H1 (cell line): ENCODE measurements around the gene TMEM163. TPM values are rescaled to one million over a fixed set of nuclear protein-coding genes. Genes with fewer than 3 reads are reported as not detected.

Experiments used
- BCL11A ChIP-seq, 2 experiments: IDR thresholded peaks; one replicate each; pipeline ENCODE4 v1.6.1; 2011; ENCODE audit warnings: low read depth in 2 of 2, low read length in 2 of 2, mild to moderate bottlenecking in 2 of 2
- CHD7 ChIP-seq: fragments of 300-600 bp; sonication (generic); IDR thresholded peaks from 2 replicates; pipeline ENCODE4 v1.7.1; 2012; ENCODE audit warnings: low read length, moderate library complexity, mild to moderate bottlenecking, inconsistent platforms; ENCODE audit not compliant: insufficient replicate concordance
- EZH2 ChIP-seq: fragments of 200-600 bp; sonication (generic); IDR thresholded peaks from 2 replicates; pipeline ENCODE4 v1.7.1; 2012; ENCODE audit warnings: low read depth, mild to moderate bottlenecking, moderate library complexity, low read length, inconsistent platforms; ENCODE audit not compliant: severe bottlenecking
- HDAC2 ChIP-seq, 2 experiments: fragments of 300-600 bp in 1 of 2; sonication (generic) in 1 of 2; IDR thresholded peaks; 2 replicates each; pipeline ENCODE4 v1.6.1; 2011 to 2012; ENCODE audit warnings: low read depth in 2 of 2, low read length in 2 of 2, mild to moderate bottlenecking in 2 of 2, moderate library complexity in 2 of 2, borderline replicate concordance in 1 of 2, inconsistent platforms in 1 of 2
- JUN ChIP-seq: IDR thresholded peaks from 2 replicates; pipeline ENCODE4 v1.6.1; 2011; ENCODE audit warnings: low read depth, mild to moderate bottlenecking, improper control_type of control experiment, low read length
- KDM1A ChIP-seq: fragments of 200-600, 300-600 bp; sonication (generic); IDR thresholded peaks from 2 replicates; pipeline ENCODE4 v1.7.1; 2016; ENCODE audit warnings: mild to moderate bottlenecking, low read length, borderline replicate concordance
- polyA plus RNA-seq, 7 experiments: library from polyadenylated mRNA; depleted of rRNA in 3 of 7; stranded (reverse) in 5 of 7; unstranded in 2 of 7; fragments of >200 nt in 5 of 7; fragments of 200-250 nt in 2 of 7; gene quantifications; 1 replicate in 5 of 7; 2 replicates in 1 of 7; 4 replicates in 1 of 7; pipeline versions ENCODE4 v1.2.1 to v1.2.3, GENCODE V29; 2011 to 2013; ENCODE audit warnings: missing spikeins in 2 of 7, mixed read lengths in 2 of 7
- total RNA-seq: library from RNA; stranded (reverse); fragmentation: NEBNext Ultra II Directional; extraction: Animal tissue kit (Norgen Biotek cat#: 25700); gene quantifications from 2 replicates; pipeline ENCODE4 v1.2.1, GENCODE V29; 2021

Gene TMEM163
- total and polyA plus RNA-seq, 2 of the 8 experiments (the other 6 are each of a cell fraction or from before 2014, with no cell fraction given), result 2.8 to 3.2 TPM

DNA sequence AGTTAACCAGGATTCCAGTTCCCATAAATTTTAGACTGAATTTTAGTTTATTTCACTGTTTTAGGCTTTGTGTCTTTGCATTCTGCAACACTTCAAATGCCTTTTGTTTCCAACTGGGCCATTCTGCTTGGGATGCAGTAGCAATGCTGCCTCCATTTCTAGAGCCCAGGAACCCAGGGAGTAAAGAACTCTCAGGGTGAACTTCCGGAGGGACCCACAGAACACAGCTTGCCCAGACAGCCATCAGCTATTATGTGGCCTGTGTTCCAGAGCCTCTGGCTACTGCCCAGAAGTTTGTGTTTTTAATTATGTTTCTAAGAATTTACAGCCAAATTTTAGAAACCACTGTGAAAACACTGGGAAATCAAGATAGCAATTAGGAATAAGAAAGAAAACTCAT is 145.1 kb downstream of the TMEM163 start (continued):
- TF ChIP-seq CHD7 (no peak), KDM1A (no peak), BCL11A (IDR thresholded peaks at IDR 0.05; ENCODE audit: low read depth in 2 of 2, low read length in 2 of 2) (no peak), HDAC2 (IDR thresholded peaks at IDR 0.05; ENCODE audit: borderline replicate concordance in 1 of 2, low read depth in 2 of 2, low read length in 2 of 2) (no peak), EZH2 (no peak), JUN (no peak)
- TF ChIP-seq, all 59 proteins: peak for 0
